ENCODE measurements around the gene SYNM. TPM values are rescaled to one million over a fixed set of nuclear protein-coding genes. Genes with fewer than 3 reads are reported as not detected.

SYNM gene
- total RNA-seq, 2 experiments from 2014 or later = 0.11 TPM

GRCh38 chr15:99158626-99159412 lies 53.9 kb downstream of the SYNM start:
- Mint-ChIP-seq H3K9me3 (no peaks in the 10 kb centered on the region), H3K27me3 (no peaks in the 10 kb centered on the region), H3K4me3 (no peak overlapping the region), H3K4me1 (ENCODE audit: low read depth) (peaks cover 8% of the 10 kb centered on the region), H3K36me3 (ENCODE audit: low read depth) (no peaks in the 10 kb centered on the region), H3K27ac (no peak overlapping the region)
- intact Hi-C loops (cut with DNase I, micrococcal nuclease) = no loop called here
- ATAC-seq (ENCODE audit: poor library complexity) (no peak), DNase-seq (no peak)
- no peak overlapping the region for H3K27ac ChIP-seq (ENCODE audit: low read depth in 1 of 2, low read length in 2 of 2)
- H3K36me3 ChIP-seq (ENCODE audit: insufficient read depth, low read length) = no peaks in the 10 kb centered on the region
- no peaks in the 10 kb centered on the region for H3K9me3 ChIP-seq (ENCODE audit: control insufficient read depth in 1 of 2, insufficient read depth in 1 of 2, low read length in 2 of 2)
- H3K4me1 ChIP-seq (ENCODE audit: insufficient read depth, low read length) = no peaks in the 10 kb centered on the region
- H3K27me3 ChIP-seq (ENCODE audit: control insufficient read depth in 1 of 2, insufficient read depth in 2 of 2, low read length in 2 of 2) = no peaks in the 10 kb centered on the region
- no peak overlapping the region for H3K4me3 ChIP-seq (ENCODE audit: low read length)
- ChIA-PET CTCF (no interaction called here), POLR2A (no interaction called here)
- no peak for TF ChIP-seq CTCF (IDR thresholded peaks at IDR 0.05)

- DNase-seq = peak in 3 of 14 experiments; percentile 4 to 18 (median 7)
- Histone ChIP-seq H3K9me3 (ENCODE audit: control insufficient read depth in 1 of 2, insufficient read depth in 1 of 2, low read length in 2 of 2) (no peaks in the 10 kb centered on the region), H3K27ac (ENCODE audit: low read depth in 1 of 2, low read length in 2 of 2) (no peak overlapping the region), H3K4me1 (ENCODE audit: insufficient read depth, low read length) (no peaks in the 10 kb centered on the region), H3K27me3 (ENCODE audit: control insufficient read depth in 1 of 2, insufficient read depth in 2 of 2, low read length in 2 of 2) (no peaks in the 10 kb centered on the region), H3K36me3 (ENCODE audit: insufficient read depth, low read length) (no peaks in the 10 kb centered on the region), H3K4me3 (ENCODE audit: low read length) (no peak overlapping the region)
- intact Hi-C loops (cut with DNase I, micrococcal nuclease) = no loop called here
- H3K4me1 Mint-ChIP-seq (ENCODE audit: low read depth) = peaks cover 14% of the 10 kb centered on the region
- H3K27ac Mint-ChIP-seq = no peak overlapping the region
- H3K4me3 Mint-ChIP-seq = no peak overlapping the region
- H3K9me3 Mint-ChIP-seq = no peaks in the 10 kb centered on the region
- ChIA-PET POLR2A (no interaction called here), CTCF (no interaction called here)
- H3K27me3 Mint-ChIP-seq = no peaks in the 10 kb centered on the region
- H3K36me3 Mint-ChIP-seq (ENCODE audit: low read depth) = no peaks in the 10 kb centered on the region
- ATAC-seq (ENCODE audit: poor library complexity) = no peak
- TF ChIP-seq CTCF (IDR thresholded peaks at IDR 0.05) = no peak
These were observed 58.6 kb downstream of the SYNM start for GRCh38 chr15:99163271-99164062.

- H3K27me3 Mint-ChIP-seq = no peaks in the 10 kb centered on the region
- H3K36me3 Mint-ChIP-seq (ENCODE audit: low read depth) = no peaks in the 10 kb centered on the region
- Histone ChIP-seq H3K9me3 (ENCODE audit: control insufficient read depth in 1 of 2, insufficient read depth in 1 of 2, low read length in 2 of 2) (no peaks in the 10 kb centered on the region), H3K27me3 (ENCODE audit: control insufficient read depth in 1 of 2, insufficient read depth in 2 of 2, low read length in 2 of 2) (no peaks in the 10 kb centered on the region), H3K27ac (ENCODE audit: low read depth in 1 of 2, low read length in 2 of 2) (no peak overlapping the region), H3K4me1 (ENCODE audit: insufficient read depth, low read length) (no peaks in the 10 kb centered on the region), H3K4me3 (ENCODE audit: low read length) (no peak overlapping the region), H3K36me3 (ENCODE audit: insufficient read depth, low read length) (no peaks in the 10 kb centered on the region)
- H3K4me1 Mint-ChIP-seq (ENCODE audit: low read depth) = peaks cover 14% of the 10 kb centered on the region
- no peaks in the 10 kb centered on the region for H3K9me3 Mint-ChIP-seq
- no peak overlapping the region for H3K27ac Mint-ChIP-seq
- ChIA-PET CTCF (no interaction called here), POLR2A (no interaction called here)
- DNase-seq (no peak), ATAC-seq (ENCODE audit: poor library complexity) (no peak)
- TF ChIP-seq CTCF (IDR thresholded peaks at IDR 0.05) = no peak
- intact Hi-C loops (cut with DNase I, micrococcal nuclease) = no loop called here
- no peak overlapping the region for H3K4me3 Mint-ChIP-seq
These were observed 59.2 kb downstream of the SYNM start for GRCh38 chr15:99164119-99164518.
